Adrenal gland (tissue), 12 donors: ENCODE measurements around the gene CA10. TPM values are rescaled to one million over a fixed set of nuclear protein-coding genes. Genes with fewer than 3 reads are reported as not detected.

Source experiments
- DNase-seq, 7 donors: peaks; one replicate each; pipeline ENCODE4 v3.0.0-alpha.2; 2019 to 2020
- H3K27ac ChIP-seq, 5 donors: fragments of 200-600 bp; sonication (generic) in 4 of 5; 1 replicate in 3 of 5; 2 replicates in 2 of 5; pipeline versions ENCODE4 v1.5.1 to v1.8.0; 2016 to 2020; ENCODE audit warnings: mild to moderate bottlenecking in 1 of 5
- H3K27me3 ChIP-seq: fragments of 200-600 bp; 2 replicates; pipeline ENCODE4 v1.8.0; 2021
- H3K36me3 ChIP-seq, 2 donors: fragments of 200-600 bp; replicated peaks in 1 of 2; 1 replicate in 1 of 2; 2 replicates in 1 of 2; pipeline versions ENCODE4 v1.5.1 to v1.8.0; 2018 to 2022
- H3K4me1 ChIP-seq, 2 donors: fragments of 200-600 bp; replicated peaks in 1 of 2; 1 replicate in 1 of 2; 2 replicates in 1 of 2; pipeline versions ENCODE4 v1.5.1 to v1.8.0; 2018 to 2021
- H3K4me3 ChIP-seq, 4 donors: fragments of 200-600 bp; sonication (generic) in 3 of 4; one replicate each; pipeline ENCODE4 v1.5.1; 2016 to 2018
- H3K9me3 ChIP-seq, 3 donors: fragments of 200-600 bp; sonication (generic) in 1 of 3; replicated peaks in 1 of 3; 1 replicate in 2 of 3; 2 replicates in 1 of 3; pipeline versions ENCODE4 v1.5.1 to v1.8.0; 2016 to 2021
- CTCF ChIP-seq, 6 experiments: fragments of 450-650 bp in 4 of 6; fragments of 200-600 bp in 2 of 6; sonication (generic) in 1 of 6; IDR thresholded peaks; 1 replicate in 5 of 6; 2 replicates in 1 of 6; pipeline versions ENCODE4 v1.5.1 to v1.8.0; 2016 to 2021; ENCODE audit warnings: antibody characterized with exemption in 6 of 6, mild to moderate bottlenecking in 2 of 6, moderate library complexity in 1 of 6
- POLR2A ChIP-seq, 2 donors: fragments of 450-650 bp; IDR thresholded peaks; one replicate each; pipeline ENCODE4 v1.6.1; 2017; ENCODE audit warnings: antibody characterized with exemption in 2 of 2, mild to moderate bottlenecking in 2 of 2, moderate library complexity in 1 of 2
- WGBS, 4 donors: extraction: QIAGEN DNeasy Blood & Tissue Kit in 2 of 4; methylation state at CpG; one replicate each; pipeline versions ENCODE4 v1.1.5 to v1.1.7; 2013 to 2017; 5-methylcytosine and 5-hydroxymethylcytosine counted together
- intact Hi-C, 2 donors: fragments of 100-400 bp; cut with DNase I; formaldehyde crosslinking; loops; one replicate each; pipeline versions ENCODE4 v1.14.1 to v1.15.0; 2022 to 2023
- polyA plus RNA-seq, 3 donors: library from polyadenylated mRNA; stranded (reverse); fragments of 200-250 nt in 2 of 3; fragments of 350-450 nt in 1 of 3; fragmentation: Illumina TruSeq in 1 of 3; extraction: RNeasy Lipid Tissue Mini Kit (QIAGEN cat#74804) in 1 of 3; gene quantifications; one replicate each; pipeline ENCODE4 v1.2.3, GENCODE V29; 2013 to 2014
- total RNA-seq, 9 donors: library from RNA; depleted of rRNA in 4 of 9; stranded (reverse); fragments of >200 nt in 4 of 9; fragments of 120-200 nt in 1 of 9; fragmentation: NEBNext Ultra II Directional in 1 of 9; extraction: Animal tissue kit (Norgen Biotek cat#: 25700) in 1 of 9; gene quantifications; one replicate each; pipeline versions ENCODE4 v1.1.0 to v1.2.4, GENCODE V29; 2013 to 2023
- donor health status: healthy with polysubstance abuse.
- donor health status: Bipolar disorder and iron deficiency.
- donor health status: DM: yes; HTN: yes; CAD: no.
- donor health status: DM: no; HTN: no; CAD: no.
- donor health status: DM: no; HTN: no; CAD: no.
- donor health status: DM: yes; HTN: yes; CAD: no.

CA10 gene
- total and polyA plus RNA-seq, 12 donors = 0.27 to 3.1 (median 2.5) TPM; not detected in 5

- H3K9me3 ChIP-seq = no peaks in the 10 kb centered on the region
- H3K27me3 ChIP-seq = no peaks in the 10 kb centered on the region
- 7 to 72% (median 56%) methylated on average over 1 of the region's 1 CpG for WGBS, 4 donors
- TF ChIP-seq CTCF (IDR thresholded peaks at IDR 0.05) = no peak
- TF ChIP-seq POLR2A (IDR thresholded peaks at IDR 0.05) = no peak
- DNase-seq = no peak
- no peaks in the 10 kb centered on the region for H3K4me1 ChIP-seq
- no peak overlapping the region for H3K4me3 ChIP-seq
- H3K36me3 ChIP-seq = no peaks in the 10 kb centered on the region
- no peak overlapping the region for H3K27ac ChIP-seq
- intact Hi-C loops = no loop called here
Observed at GRCh38 chr17:51817955-51818354, 340.6 kb downstream of the CA10 start.

GRCh38 chr17:51817117-51817516 lies 341.4 kb downstream of the CA10 start:
- Histone ChIP-seq H3K36me3 (no peaks in the 10 kb centered on the region), H3K27ac (no peak overlapping the region), H3K27me3 (no peaks in the 10 kb centered on the region), H3K4me3 (no peak overlapping the region), H3K4me1 (no peaks in the 10 kb centered on the region), H3K9me3 (no peaks in the 10 kb centered on the region)
- TF ChIP-seq POLR2A (IDR thresholded peaks at IDR 0.05) = no peak
- TF ChIP-seq CTCF (IDR thresholded peaks at IDR 0.05) = no peak
- no peak for DNase-seq
- intact Hi-C loops = no loop called here

GRCh38 chr17:51815097-51815496 lies 343.4 kb downstream of the CA10 start:
- Histone ChIP-seq H3K36me3 (no peaks in the 10 kb centered on the region), H3K4me3 (no peak overlapping the region), H3K27ac (no peak overlapping the region), H3K9me3 (no peaks in the 10 kb centered on the region), H3K4me1 (no peaks in the 10 kb centered on the region), H3K27me3 (no peaks in the 10 kb centered on the region)
- 60 to 73% (median 69%) methylated on average over 4 of the region's 4 CpGs for WGBS, 4 donors
- intact Hi-C loops = no loop called here
- no peak for DNase-seq
- no peak for TF ChIP-seq POLR2A (IDR thresholded peaks at IDR 0.05)
- no peak for TF ChIP-seq CTCF (IDR thresholded peaks at IDR 0.05)

- H3K27ac ChIP-seq = no peak overlapping the region
- no peak overlapping the region for H3K4me3 ChIP-seq
- intact Hi-C loops = no loop called here
- TF ChIP-seq CTCF (IDR thresholded peaks at IDR 0.05) (no peak), POLR2A (IDR thresholded peaks at IDR 0.05) (no peak)
- DNase-seq = no peak
- no peaks in the 10 kb centered on the region for H3K4me1 ChIP-seq
- H3K9me3 ChIP-seq = no peaks in the 10 kb centered on the region
- H3K27me3 ChIP-seq = no peaks in the 10 kb centered on the region
- H3K36me3 ChIP-seq = no peaks in the 10 kb centered on the region
Observed at GRCh38 chr17:51814521-51814920, 344.0 kb downstream of the CA10 start.
